ENCODE data around the gene VPS26C. TPM values are rescaled to one million over a fixed set of nuclear protein-coding genes. Genes with fewer than 3 reads are reported as not detected.
A peak's percentile ranks its signal among the peaks of the same experiment; 100 is the strongest.

Gene VPS26C
- total and polyA plus RNA-seq, 9 of the 15 experiments (the other 6 are each of a cell fraction or from before 2014, with no cell fraction given), result 32.8 to 48.7 (median 42.1) TPM

DNA sequence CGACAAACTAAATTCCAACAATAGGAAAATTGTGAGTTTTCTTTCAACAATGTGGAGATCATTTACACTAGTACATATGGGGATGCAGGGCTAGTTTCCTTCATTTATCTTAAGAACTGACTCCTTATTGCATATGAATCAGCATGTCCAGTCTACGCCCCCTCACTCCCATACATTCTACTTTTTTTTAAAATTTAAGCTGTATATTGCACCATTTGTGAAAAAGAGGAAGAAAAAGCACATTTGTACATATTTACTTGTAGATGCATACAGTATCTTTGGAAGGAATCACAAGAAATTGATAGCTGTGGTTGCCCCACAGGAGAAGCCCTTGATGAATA, 15.9 kb downstream of the VPS26C start (continued):
- no peak for TF ChIP-seq ZNF707 (CRISPR knock-in tag; conservative IDR thresholded peaks at IDR 0.05)
- TF ChIP-seq TGIF2 (CRISPR knock-in tag; IDR thresholded peaks at IDR 0.05), result no peak
- no peak for TF ChIP-seq HLTF (IDR thresholded peaks at IDR 0.05)
- peak; percentile 25 for TF ChIP-seq CCNT2 (IDR thresholded peaks at IDR 0.05; ENCODE audit: borderline replicate concordance, extremely low read depth, insufficient read length, low read depth, low read length)
- TF ChIP-seq KLF10 (CRISPR knock-in tag; IDR thresholded peaks at IDR 0.05), result no peak
- TF ChIP-seq ZNF699 (CRISPR knock-in tag; IDR thresholded peaks at IDR 0.05; ENCODE audit: insufficient replicate concordance), result no peak
- TF ChIP-seq RBM14 (IDR thresholded peaks at IDR 0.05; ENCODE audit: borderline replicate concordance, insufficient read depth, low read depth, low read length), result no peak
- no peak for TF ChIP-seq ILK (tag; IDR thresholded peaks at IDR 0.05; ENCODE audit: borderline replicate concordance, low read depth)
- TF ChIP-seq, protein P1, sequence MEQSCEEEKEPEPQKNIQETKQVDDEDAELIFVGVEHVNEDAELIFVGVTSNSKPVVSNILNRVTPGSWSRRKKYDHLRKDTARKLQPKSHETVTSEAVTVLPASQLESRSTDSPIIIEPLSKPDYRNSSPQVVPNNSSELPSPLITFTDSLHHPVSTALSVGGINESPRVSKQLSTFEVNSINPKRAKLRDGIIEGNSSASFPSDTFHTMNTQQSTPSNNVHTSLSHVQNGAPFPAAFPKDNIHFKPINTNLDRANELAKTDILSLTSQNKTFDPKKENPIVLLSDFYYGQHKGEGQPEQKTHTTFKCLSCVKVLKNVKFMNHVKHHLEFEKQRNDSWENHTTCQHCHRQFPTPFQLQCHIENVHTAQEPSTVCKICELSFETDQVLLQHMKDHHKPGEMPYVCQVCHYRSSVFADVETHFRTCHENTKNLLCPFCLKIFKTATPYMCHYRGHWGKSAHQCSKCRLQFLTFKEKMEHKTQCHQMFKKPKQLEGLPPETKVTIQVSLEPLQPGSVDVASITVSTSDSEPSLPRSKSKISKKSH (CRISPR knock-in tag; IDR thresholded peaks at IDR 0.05), result no peak
- peak; percentile 32; the same call in 1 of the 2 replicates for TF ChIP-seq JUND (IDR thresholded peaks at IDR 0.05; ENCODE audit: borderline replicate concordance, low read depth, low read length)
- 0 out of 3 replicates have a peak, but pooled peaks have one; percentile 8 for TF ChIP-seq JUND (tag; IDR thresholded peaks at IDR 0.05; ENCODE audit: borderline replicate concordance, low read depth, low read length)
- TF ChIP-seq HIVEP1 (CRISPR knock-in tag; IDR thresholded peaks at IDR 0.05), result no peak
- TF ChIP-seq MAFF (IDR thresholded peaks at IDR 0.05; ENCODE audit: low read length), result peak; percentile 16; the same call in 1 of the 2 replicates
- TF ChIP-seq, protein P2, sequence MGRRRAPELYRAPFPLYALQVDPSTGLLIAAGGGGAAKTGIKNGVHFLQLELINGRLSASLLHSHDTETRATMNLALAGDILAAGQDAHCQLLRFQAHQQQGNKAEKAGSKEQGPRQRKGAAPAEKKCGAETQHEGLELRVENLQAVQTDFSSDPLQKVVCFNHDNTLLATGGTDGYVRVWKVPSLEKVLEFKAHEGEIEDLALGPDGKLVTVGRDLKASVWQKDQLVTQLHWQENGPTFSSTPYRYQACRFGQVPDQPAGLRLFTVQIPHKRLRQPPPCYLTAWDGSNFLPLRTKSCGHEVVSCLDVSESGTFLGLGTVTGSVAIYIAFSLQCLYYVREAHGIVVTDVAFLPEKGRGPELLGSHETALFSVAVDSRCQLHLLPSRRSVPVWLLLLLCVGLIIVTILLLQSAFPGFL (CRISPR knock-in tag; IDR thresholded peaks at IDR 0.05), result no peak
- no peak for TF ChIP-seq SPI1 (IDR thresholded peaks at IDR 0.05; ENCODE audit: borderline replicate concordance, low read depth, low read length)
- TF ChIP-seq HDAC3 (IDR thresholded peaks at IDR 0.05; ENCODE audit: borderline replicate concordance, partially characterized antibody), result peak; percentile 10

Data from K562 (cell line).